ENCODE measurements around the gene WDR20.
"Not testable (repeated sequence)": the region's sequence is repeated elsewhere in the genome, so short reads cannot be mapped to it uniquely, and the experiment has no call there.

GRCh38 chr14:102135456-102135855 is 4.2 kb upstream of the WDR20 start:
- TF ChIP-seq CTCF (conservative IDR thresholded peaks at IDR 0.05; ENCODE audit: low read length); EZH2phosphoT487 (IDR thresholded peaks at IDR 0.05; ENCODE audit: borderline replicate concordance): not testable (repeated sequence)

Measured in Loucy (cell line).